ENCODE measurements around the gene PATL2. TPM values are rescaled to one million over a fixed set of nuclear protein-coding genes. Genes with fewer than 3 reads are reported as not detected.

PATL2 gene
- total RNA-seq, 1 donor from 2014 or later = not detected

GRCh38 chr15:44668921-44669320 is 42.2 kb downstream of the PATL2 start:
- peaks cover under 1% of the 10 kb centered on the region for H3K9me3 Mint-ChIP-seq (ENCODE audit: unreplicated experiment)
- H3K27ac Mint-ChIP-seq (ENCODE audit: unreplicated experiment) = no peak overlapping the region

GRCh38 chr15:44667039-44667360 is 44.1 kb downstream of the PATL2 start:
- Mint-ChIP-seq H3K27ac (ENCODE audit: unreplicated experiment) (no peak overlapping the region), H3K4me3 (ENCODE audit: unreplicated experiment) (no peak overlapping the region), H3K36me3 (ENCODE audit: unreplicated experiment) (no peaks in the 10 kb centered on the region)

More at GRCh38 chr15:44668921-44669320, 42.2 kb downstream of the PATL2 start:
- Mint-ChIP-seq H3K27me3 (ENCODE audit: unreplicated experiment) (peaks cover 5% of the 10 kb centered on the region), H3K4me3 (ENCODE audit: unreplicated experiment) (no peak overlapping the region), H3K36me3 (ENCODE audit: unreplicated experiment) (no peaks in the 10 kb centered on the region), H3K4me1 (ENCODE audit: low read depth, unreplicated experiment) (no peaks in the 10 kb centered on the region)
- TF ChIP-seq CTCF (IDR thresholded peaks at IDR 0.05; ENCODE audit: partially characterized antibody, unreplicated experiment) = no peak
- no peak for DNase-seq

GRCh38 chr15:44666210-44667038 is 44.7 kb downstream of the PATL2 start:
- no peak overlapping the region for H3K4me3 Mint-ChIP-seq (ENCODE audit: unreplicated experiment)
- peaks cover 1% of the 10 kb centered on the region for H3K27me3 Mint-ChIP-seq (ENCODE audit: unreplicated experiment)
- H3K9me3 Mint-ChIP-seq (ENCODE audit: unreplicated experiment) = peaks cover 3% of the 10 kb centered on the region
- no peak for TF ChIP-seq CTCF (IDR thresholded peaks at IDR 0.05; ENCODE audit: partially characterized antibody, unreplicated experiment)
- no peaks in the 10 kb centered on the region for H3K36me3 Mint-ChIP-seq (ENCODE audit: unreplicated experiment)
- no peak for DNase-seq
- H3K27ac Mint-ChIP-seq (ENCODE audit: unreplicated experiment) = no peak overlapping the region
- H3K4me1 Mint-ChIP-seq (ENCODE audit: low read depth, unreplicated experiment) = no peaks in the 10 kb centered on the region

More at GRCh38 chr15:44667039-44667360, 44.1 kb downstream of the PATL2 start:
- TF ChIP-seq CTCF (IDR thresholded peaks at IDR 0.05; ENCODE audit: partially characterized antibody, unreplicated experiment) = no peak
- DNase-seq = no peak
- Mint-ChIP-seq H3K4me1 (ENCODE audit: low read depth, unreplicated experiment) (no peaks in the 10 kb centered on the region), H3K27me3 (ENCODE audit: unreplicated experiment) (peaks cover 1% of the 10 kb centered on the region), H3K9me3 (ENCODE audit: unreplicated experiment) (peaks cover 3% of the 10 kb centered on the region)

- peak within 1 kb of the TSS; percentile 90 for H3K27ac Mint-ChIP-seq (ENCODE audit: unreplicated experiment)
- TF ChIP-seq CTCF (IDR thresholded peaks at IDR 0.05; ENCODE audit: partially characterized antibody, unreplicated experiment) = peak; percentile 93
- H3K36me3 Mint-ChIP-seq (ENCODE audit: unreplicated experiment) = no peaks in the 10 kb centered on the region
- H3K4me3 Mint-ChIP-seq (ENCODE audit: unreplicated experiment) = peak within 1 kb of the TSS; percentile 96
- H3K27me3 Mint-ChIP-seq (ENCODE audit: unreplicated experiment) = peaks cover 1% of the 10 kb centered on the region
- no peaks in the 10 kb centered on the region for H3K4me1 Mint-ChIP-seq (ENCODE audit: low read depth, unreplicated experiment)
- peaks cover 3% of the 10 kb centered on the region for H3K9me3 Mint-ChIP-seq (ENCODE audit: unreplicated experiment)
- peak; percentile 99 for DNase-seq
Observed at GRCh38 chr15:44663410-44664308, 47.5 kb downstream of the PATL2 start, which contains the start of gene SPG11. Gene SPG11, minus strand, starts transcription at chr15:44663662. Its CDS starts 15 bp downstream, at chr15:44663647.

All from glutamatergic neuron (in vitro differentiated cells).